T-helper 1 cell (primary cell): Measurements from ENCODE around the gene MAP7.
"Not testable (repeated sequence)": the region's sequence is repeated elsewhere in the genome, so short reads cannot be mapped to it uniquely, and the experiment has no call there.

Source experiments
- DNase-seq, 5 donors: peaks; one replicate each; pipeline ENCODE4 v3.0.0-alpha.2; 2012 to 2020

Gene MAP7

GRCh38 chr6:136331461-136331860, 218.8 kb downstream of the MAP7 start:
- DNase-seq = no peak

GRCh38 chr6:136330634-136331033, 219.6 kb downstream of the MAP7 start:
- DNase-seq = no peak

- no peak for DNase-seq
These were observed 224.1 kb downstream of the MAP7 start for GRCh38 chr6:136326038-136326553.

GRCh38 chr6:136324686-136325380, 225.4 kb downstream of the MAP7 start:
- no peak for DNase-seq

- no peak for DNase-seq
These were observed 226.7 kb downstream of the MAP7 start for GRCh38 chr6:136323431-136324112.

GRCh38 chr6:136319732-136320131, 230.5 kb downstream of the MAP7 start:
- no peak for DNase-seq

- DNase-seq = no peak
These were observed 231.5 kb downstream of the MAP7 start for GRCh38 chr6:136318676-136319075.

GRCh38 chr6:136317971-136318370, 232.3 kb downstream of the MAP7 start:
- no peak for DNase-seq

GRCh38 chr6:136317021-136317694, 233.1 kb downstream of the MAP7 start:
- peak; percentile 16 to 59 (median 36) for DNase-seq

GRCh38 chr6:136315594-136315993, 234.6 kb downstream of the MAP7 start:
- DNase-seq = no peak

- DNase-seq = no peak
These were observed 237.2 kb downstream of the MAP7 start for GRCh38 chr6:136312975-136313374.

GRCh38 chr6:136309729-136310311, 240.4 kb downstream of the MAP7 start:
- no peak for DNase-seq

GRCh38 chr6:136309171-136309570, 241.1 kb downstream of the MAP7 start:
- no peak for DNase-seq

- DNase-seq = not testable (repeated sequence)
These were observed 241.8 kb downstream of the MAP7 start for GRCh38 chr6:136308469-136308868.

- DNase-seq = no peak
These were observed 242.9 kb downstream of the MAP7 start for GRCh38 chr6:136307351-136307750.

- no peak for DNase-seq
These were observed 243.8 kb downstream of the MAP7 start for GRCh38 chr6:136306466-136306865.

GRCh38 chr6:136304410-136304809, 245.8 kb downstream of the MAP7 start:
- no peak for DNase-seq

- no peak for DNase-seq
These were observed 246.7 kb downstream of the MAP7 start for GRCh38 chr6:136303516-136303915.

GRCh38 chr6:136294621-136295020, 255.6 kb downstream of the MAP7 start:
- DNase-seq = no peak
